AG04450 (cell line): ENCODE measurements around the gene STX10. TPM values are rescaled to one million over a fixed set of nuclear protein-coding genes. Genes with fewer than 3 reads are reported as not detected.

Experiments used
- CTCF ChIA-PET: fragments of 300-600, 350-600 bp; formaldehyde crosslinking; extraction: SDS; loops from one replicate; lab custom pipeline; 2022; ENCODE audit warnings: antibody characterized with exemption, inconsistent platforms; lab: Charles Lee
- POLR2A ChIA-PET: fragments of 350-600 bp; formaldehyde crosslinking; extraction: SDS; loops from one replicate; lab custom pipeline; 2021; ENCODE audit warnings: antibody characterized with exemption, inconsistent platforms; lab: Yijun Ruan, JAX
- DNase-seq: peaks from one replicate; pipeline ENCODE4 v3.0.0-alpha.2; 2011; ENCODE audit warnings: low read depth, low spot score
- H3K27ac ChIP-seq: one replicate; pipeline ENCODE4 v1.5.1; 2012; ENCODE audit warnings: low read depth, low read length, control low read depth
- H3K27me3 ChIP-seq: one replicate; pipeline ENCODE4 v1.6.0; 2012; ENCODE audit warnings: low read length; ENCODE audit not compliant: control insufficient read depth, insufficient read depth
- H3K4me3 ChIP-seq: 2 replicates; pipeline ENCODE4 v1.5.1; 2011; ENCODE audit warnings: mild to moderate bottlenecking, low read depth, low read length, control low read depth
- H3K9me3 ChIP-seq: 2 replicates; pipeline ENCODE4 v1.5.1; 2012; ENCODE audit warnings: low read length; ENCODE audit not compliant: control insufficient read depth, insufficient read depth
- polyA plus RNA-seq: library from polyadenylated mRNA; depleted of rRNA; stranded (reverse); fragments of >200 nt; gene quantifications from 2 replicates; pipeline ENCODE4 v1.2.3, GENCODE V29; 2011
- TF ChIP-seq, protein P1 (sequence below): IDR thresholded peaks from 2 replicates; pipeline ENCODE4 v1.5.1; 2011; ENCODE audit warnings: low read depth, low read length, control low read depth, inconsistent platforms

The STX10 gene
- polyA plus RNA-seq, 1 experiment = 47.9 TPM

DNA sequence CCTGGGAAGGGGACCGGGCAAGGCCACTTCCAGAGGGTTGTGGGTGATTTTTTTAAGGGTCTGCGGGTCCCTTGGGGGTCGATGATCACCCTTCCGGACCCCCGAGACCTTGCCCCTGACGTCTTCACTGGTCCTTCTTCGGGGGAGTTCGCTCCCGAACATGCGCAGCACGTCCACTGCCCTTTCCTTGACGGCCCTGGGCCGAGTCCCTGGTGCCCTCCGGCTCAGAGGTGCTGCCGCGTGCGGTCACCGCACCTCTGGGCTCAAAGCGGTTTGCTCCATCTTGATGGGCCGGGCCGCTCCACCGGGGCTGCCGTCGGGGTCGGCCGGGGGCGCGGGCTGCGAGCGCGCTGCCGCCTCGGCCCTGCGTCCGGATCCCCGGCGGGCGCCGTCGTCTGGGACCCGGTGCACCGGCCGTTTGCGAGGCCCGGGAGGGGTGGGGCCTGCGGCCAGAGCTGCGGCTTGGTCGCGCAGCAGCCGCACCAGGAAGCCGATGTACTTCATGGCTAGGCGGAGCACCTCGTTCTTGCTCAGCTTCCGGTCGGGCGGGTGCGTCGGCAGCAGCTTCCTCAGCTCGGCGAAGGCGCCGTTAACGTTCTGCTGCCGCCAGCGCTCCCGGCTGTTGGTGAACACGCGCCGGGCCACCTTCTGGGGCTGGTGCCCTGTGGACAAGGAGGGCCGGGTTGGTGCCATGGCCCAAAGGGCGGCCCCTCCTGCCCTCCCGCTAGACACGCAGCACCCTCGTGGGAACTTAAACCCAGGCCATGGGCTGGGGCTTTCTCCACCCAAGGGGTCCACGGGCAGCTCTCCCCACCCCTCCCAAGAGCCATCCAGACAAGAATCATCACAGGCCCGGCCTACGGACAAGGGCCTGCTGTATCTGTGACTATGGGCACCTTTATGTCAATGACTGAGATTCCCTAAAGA is 50.8 kb downstream of the STX10 start:
- ChIA-PET CTCF (no interaction called here), POLR2A (no interaction called here)
- DNase-seq = no peak
- TF ChIP-seq, protein P1, sequence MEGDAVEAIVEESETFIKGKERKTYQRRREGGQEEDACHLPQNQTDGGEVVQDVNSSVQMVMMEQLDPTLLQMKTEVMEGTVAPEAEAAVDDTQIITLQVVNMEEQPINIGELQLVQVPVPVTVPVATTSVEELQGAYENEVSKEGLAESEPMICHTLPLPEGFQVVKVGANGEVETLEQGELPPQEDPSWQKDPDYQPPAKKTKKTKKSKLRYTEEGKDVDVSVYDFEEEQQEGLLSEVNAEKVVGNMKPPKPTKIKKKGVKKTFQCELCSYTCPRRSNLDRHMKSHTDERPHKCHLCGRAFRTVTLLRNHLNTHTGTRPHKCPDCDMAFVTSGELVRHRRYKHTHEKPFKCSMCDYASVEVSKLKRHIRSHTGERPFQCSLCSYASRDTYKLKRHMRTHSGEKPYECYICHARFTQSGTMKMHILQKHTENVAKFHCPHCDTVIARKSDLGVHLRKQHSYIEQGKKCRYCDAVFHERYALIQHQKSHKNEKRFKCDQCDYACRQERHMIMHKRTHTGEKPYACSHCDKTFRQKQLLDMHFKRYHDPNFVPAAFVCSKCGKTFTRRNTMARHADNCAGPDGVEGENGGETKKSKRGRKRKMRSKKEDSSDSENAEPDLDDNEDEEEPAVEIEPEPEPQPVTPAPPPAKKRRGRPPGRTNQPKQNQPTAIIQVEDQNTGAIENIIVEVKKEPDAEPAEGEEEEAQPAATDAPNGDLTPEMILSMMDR = no peak
- H3K27ac ChIP-seq = peak overlapping the region; percentile 21
- no peak overlapping the region for H3K4me3 ChIP-seq
- no peaks in the 10 kb centered on the region for H3K27me3 ChIP-seq
- H3K9me3 ChIP-seq = peaks cover under 1% of the 10 kb centered on the region; the same call in 1 of the 2 replicates

DNA sequence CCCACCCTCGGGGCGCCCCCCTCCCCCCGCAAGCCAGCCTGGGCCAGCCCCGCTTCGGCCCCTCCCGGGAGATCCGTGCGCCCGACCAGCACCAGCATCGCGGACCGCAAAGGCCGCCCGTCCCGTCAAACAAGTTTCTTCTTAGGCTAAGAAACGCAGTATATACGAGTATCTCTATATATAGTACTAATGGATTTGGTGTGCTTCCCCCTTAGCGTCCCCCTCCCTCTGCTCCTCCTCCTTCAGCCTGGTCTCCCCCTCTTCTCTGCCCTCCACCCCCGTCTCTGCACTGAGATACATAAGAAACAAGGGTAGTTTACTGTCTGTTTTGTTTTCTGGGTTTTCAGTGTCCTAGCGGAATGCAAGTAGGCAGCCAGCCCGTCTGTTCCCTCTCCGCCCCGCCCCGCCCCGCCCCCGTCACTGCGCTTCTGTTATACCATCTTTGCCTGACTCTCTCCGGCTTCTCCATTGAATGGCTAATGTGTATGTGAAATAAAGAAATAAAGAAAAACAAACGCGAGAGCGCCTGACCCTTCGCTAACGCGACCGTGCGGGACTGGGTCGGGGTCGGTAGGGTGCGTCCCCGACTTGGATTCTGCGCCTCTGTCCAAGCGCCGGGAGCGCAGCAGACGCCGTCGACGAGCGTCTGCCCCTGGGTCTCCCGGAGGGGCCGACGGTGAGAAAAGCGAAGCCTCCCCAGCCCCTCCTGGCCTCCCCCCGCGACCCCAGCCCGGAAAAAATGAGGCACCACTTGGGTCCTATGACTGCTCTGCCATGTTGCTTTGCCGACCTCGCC is 51.7 kb downstream of the STX10 start:
- Histone ChIP-seq H3K9me3 (no peaks in the 10 kb centered on the region; the same call in 1 of the 2 replicates), H3K27ac (no peak overlapping the region), H3K4me3 (no peak overlapping the region), H3K27me3 (no peaks in the 10 kb centered on the region)
- POLR2A ChIA-PET = no interaction called here
- no peak for DNase-seq
- CTCF ChIA-PET = no interaction called here
- TF ChIP-seq, protein P1 = no peak

DNA sequence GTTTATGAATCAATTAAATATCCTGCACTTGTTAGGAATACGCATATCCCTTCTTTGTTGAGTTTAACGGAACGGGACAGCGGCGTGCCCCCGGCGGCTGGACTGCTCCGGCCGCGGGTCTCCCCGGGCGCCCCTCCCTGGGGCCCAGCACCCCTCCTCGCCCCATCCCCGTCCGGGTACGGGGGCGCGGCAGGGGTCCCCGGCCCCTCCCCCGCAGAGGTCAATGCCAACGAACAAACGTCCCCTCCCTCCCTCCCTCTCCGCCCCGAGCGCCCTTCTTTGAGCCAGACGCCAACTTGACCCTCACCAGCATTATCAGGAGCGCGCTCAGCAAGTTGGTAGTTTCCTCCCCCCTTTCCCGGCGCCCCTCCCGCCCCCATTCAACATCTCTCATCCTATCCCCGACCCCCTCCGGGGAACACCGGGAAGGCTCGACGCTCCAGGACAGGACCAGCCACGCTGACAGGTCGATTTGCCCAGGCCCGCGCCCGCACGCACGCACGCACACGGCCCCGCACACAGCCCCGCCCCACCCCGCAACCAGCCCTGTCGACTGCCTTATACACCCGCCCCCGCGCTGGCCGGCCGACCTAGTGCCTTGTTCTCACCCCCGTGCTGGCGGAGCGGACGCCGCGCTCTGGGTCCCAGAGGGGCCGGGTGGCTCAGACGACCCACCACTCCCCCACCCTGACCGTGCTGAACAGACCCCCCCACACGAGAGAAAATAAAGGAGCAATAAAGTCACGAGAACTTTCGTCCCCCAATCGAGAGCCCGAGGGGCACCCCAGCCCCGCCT is 52.5 kb downstream of the STX10 start:
- TF ChIP-seq, protein P1 = no peak
- Histone ChIP-seq H3K27me3 (no peaks in the 10 kb centered on the region), H3K27ac (no peak overlapping the region), H3K4me3 (no peak overlapping the region), H3K9me3 (no peaks in the 10 kb centered on the region; the same call in 1 of the 2 replicates)
- ChIA-PET POLR2A (no interaction called here), CTCF (interaction anchor here (7.6 kb wide), 1 partner anchor 119 kb away, joined by 150 read pairs; no protein-coding TSS in a partner anchor)
- no peak for DNase-seq

DNA sequence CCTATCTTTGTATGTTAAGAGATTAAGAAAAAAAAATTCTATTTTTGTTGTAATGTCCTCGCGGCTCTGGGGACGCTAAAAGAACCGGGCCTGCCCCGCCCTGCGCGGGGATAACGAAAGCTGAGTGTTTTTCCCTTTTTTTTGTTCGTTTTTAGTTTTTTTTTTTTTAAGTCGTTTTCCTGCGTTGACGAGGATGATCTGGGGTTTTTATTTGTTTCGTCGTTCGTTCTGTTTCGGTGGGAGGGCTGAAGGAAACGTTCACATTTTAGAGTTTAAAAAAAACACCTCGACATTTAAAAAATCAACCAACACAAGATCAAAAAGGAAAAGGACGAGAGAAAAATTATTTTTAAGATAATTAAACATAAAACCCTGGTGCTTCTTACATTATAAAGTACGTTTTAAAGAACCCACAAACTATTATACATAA is 53.1 kb downstream of the STX10 start:
- CTCF ChIA-PET = interaction anchor here (1.8 to 7.6 kb wide), 3 partner anchors 113 to 132 kb away, joined by 6 to 150 read pairs (median 8); no protein-coding TSS in a partner anchor

More for the DNA sequence above, 53.1 kb downstream of the STX10 start:
- TF ChIP-seq, protein P1 = no peak
- Histone ChIP-seq H3K27me3 (no peaks in the 10 kb centered on the region), H3K9me3 (no peaks in the 10 kb centered on the region; the same call in 1 of the 2 replicates), H3K4me3 (no peak overlapping the region), H3K27ac (no peak overlapping the region)
- DNase-seq = no peak
- POLR2A ChIA-PET = no interaction called here
